Measurements from ENCODE around the gene FYB2. TPM values are rescaled to one million over a fixed set of nuclear protein-coding genes. Genes with fewer than 3 reads are reported as not detected.

The FYB2 gene
- total RNA-seq, 1 experiment from 2014 or later: not detected

GRCh38 chr1:56726706-56727105 is 92.5 kb downstream of the FYB2 start:
- Histone ChIP-seq H3K27ac (ENCODE audit: low read length) (no peak overlapping the region), H2AFZ (ENCODE audit: low read length) (no peak overlapping the region), H4K20me1 (ENCODE audit: low read length) (no peaks in the 10 kb centered on the region), H3K79me2 (ENCODE audit: low read length) (no peaks in the 10 kb centered on the region), H3K36me3 (ENCODE audit: low read depth, low read length) (no peaks in the 10 kb centered on the region), H3K27me3 (ENCODE audit: low read length) (peaks cover 12% of the 10 kb centered on the region; the same call in 1 of the 2 replicates), H3K4me1 (ENCODE audit: insufficient read depth, low read length) (no peaks in the 10 kb centered on the region), H3K9me2 (replicated peaks; ENCODE audit: low read length) (no peaks in the 10 kb centered on the region), H3K4me2 (ENCODE audit: low read length) (no peak overlapping the region), H3K4me3 (ENCODE audit: low read length) (no peak overlapping the region), H3K9me3 (ENCODE audit: low read length) (no peaks in the 10 kb centered on the region), H3F3A (ENCODE audit: low read length, unreplicated experiment) (no peaks in the 10 kb centered on the region), H3K9ac (ENCODE audit: low read length) (no peak overlapping the region)
- ChIA-PET CTCF (no interaction called here), POLR2A (ENCODE audit: unreplicated experiment) (no interaction called here)
- DNase-seq: no peak
- TF ChIP-seq EZH2 (IDR thresholded peaks at IDR 0.05; ENCODE audit: low read length, unreplicated experiment) (no peak), CTCF (conservative IDR thresholded peaks at IDR 0.05; ENCODE audit: low read depth, low read length) (no peak)
- intact Hi-C loops (cut with micrococcal nuclease): no loop called here
- BruUV-seq (replicated peaks): no TSS peak
- ATAC-seq: no peak

- CTCF ChIA-PET: no interaction called here
- TF ChIP-seq EZH2 (IDR thresholded peaks at IDR 0.05; ENCODE audit: low read length, unreplicated experiment) (no peak), EZH2phosphoT487 (IDR thresholded peaks at IDR 0.05; ENCODE audit: borderline replicate concordance, low read length) (no peak), CTCF (conservative IDR thresholded peaks at IDR 0.05; ENCODE audit: low read depth, low read length) (no peak)
These were observed 100.0 kb downstream of the FYB2 start for GRCh38 chr1:56719171-56719570.

GRCh38 chr1:56715156-56715555 is 104.0 kb downstream of the FYB2 start:
- Histone ChIP-seq H3K4me2 (ENCODE audit: low read length) (no peak overlapping the region), H3K27ac (ENCODE audit: low read length) (no peak overlapping the region), H3K9me2 (replicated peaks; ENCODE audit: low read length) (no peaks in the 10 kb centered on the region), H3K9ac (ENCODE audit: low read length) (no peak overlapping the region), H3K9me3 (ENCODE audit: low read length) (no peaks in the 10 kb centered on the region), H3K36me3 (ENCODE audit: low read depth, low read length) (no peaks in the 10 kb centered on the region), H3K79me2 (ENCODE audit: low read length) (no peaks in the 10 kb centered on the region), H4K20me1 (ENCODE audit: low read length) (no peaks in the 10 kb centered on the region), H2AFZ (ENCODE audit: low read length) (no peak overlapping the region), H3K27me3 (ENCODE audit: low read length) (no peaks in the 10 kb centered on the region), H3K4me3 (ENCODE audit: low read length) (no peak overlapping the region), H3K4me1 (ENCODE audit: insufficient read depth, low read length) (peaks cover 20% of the 10 kb centered on the region), H3F3A (ENCODE audit: low read length, unreplicated experiment) (no peaks in the 10 kb centered on the region)
- ChIA-PET POLR2A (ENCODE audit: unreplicated experiment) (no interaction called here), CTCF (no interaction called here)
- intact Hi-C loops (cut with micrococcal nuclease): no loop called here
- ATAC-seq (no peak), DNase-seq (peak; percentile 12)
- TF ChIP-seq CTCF (conservative IDR thresholded peaks at IDR 0.05; ENCODE audit: low read depth, low read length) (no peak), EZH2 (IDR thresholded peaks at IDR 0.05; ENCODE audit: low read length, unreplicated experiment) (no peak), EZH2phosphoT487 (IDR thresholded peaks at IDR 0.05; ENCODE audit: borderline replicate concordance, low read length) (no peak)
- no TSS peak for BruUV-seq (replicated peaks)

More at GRCh38 chr1:56719171-56719570, 100.0 kb downstream of the FYB2 start:
- Histone ChIP-seq H4K20me1 (ENCODE audit: low read length) (no peaks in the 10 kb centered on the region), H3K9me3 (ENCODE audit: low read length) (no peaks in the 10 kb centered on the region), H3K4me3 (ENCODE audit: low read length) (no peak overlapping the region), H3K27me3 (ENCODE audit: low read length) (no peaks in the 10 kb centered on the region), H3K36me3 (ENCODE audit: low read depth, low read length) (no peaks in the 10 kb centered on the region), H3F3A (ENCODE audit: low read length, unreplicated experiment) (no peaks in the 10 kb centered on the region), H3K4me1 (ENCODE audit: insufficient read depth, low read length) (0 out of 2 replicates have a peak, but pooled peaks cover 8% of the 10 kb centered on the region), H3K27ac (ENCODE audit: low read length) (no peak overlapping the region), H3K79me2 (ENCODE audit: low read length) (no peaks in the 10 kb centered on the region), H3K9ac (ENCODE audit: low read length) (no peak overlapping the region), H2AFZ (ENCODE audit: low read length) (no peak overlapping the region), H3K4me2 (ENCODE audit: low read length) (no peak overlapping the region), H3K9me2 (replicated peaks; ENCODE audit: low read length) (no peaks in the 10 kb centered on the region)
- intact Hi-C loops (cut with micrococcal nuclease): no loop called here
- DNase-seq (no peak), ATAC-seq (no peak)
- BruUV-seq (replicated peaks): no TSS peak
- POLR2A ChIA-PET (ENCODE audit: unreplicated experiment): no interaction called here

Measured in PC-3 (cell line).